Muscle of leg (tissue), 11 donors: Measurements from ENCODE around the gene UBAC2. TPM values are rescaled to one million over a fixed set of nuclear protein-coding genes. Genes with fewer than 3 reads are reported as not detected.
"Not testable (repeated sequence)": the region's sequence is repeated elsewhere in the genome, so short reads cannot be mapped to it uniquely, and the experiment has no call there.

Experiments used
- DNase-seq: peaks from one replicate; pipeline ENCODE4 v3.0.0; 2013
- H3K27ac ChIP-seq: one replicate; pipeline ENCODE4 v1.5.1; 2013; ENCODE audit warnings: mild to moderate bottlenecking, low read length, control low read depth
- H3K27me3 ChIP-seq: one replicate; pipeline ENCODE4 v1.6.1; 2013; ENCODE audit warnings: low read length; ENCODE audit not compliant: control insufficient read depth, insufficient read depth
- H3K36me3 ChIP-seq: one replicate; pipeline ENCODE4 v1.6.1; 2013; ENCODE audit warnings: low read length; ENCODE audit not compliant: control insufficient read depth, insufficient read depth
- H3K4me1 ChIP-seq: one replicate; pipeline ENCODE4 v1.6.1; 2013; ENCODE audit warnings: low read length; ENCODE audit not compliant: control insufficient read depth, insufficient read depth
- H3K4me3 ChIP-seq: one replicate; pipeline ENCODE4 v1.5.1; 2013; ENCODE audit warnings: low read length, control low read depth
- H3K9me3 ChIP-seq: replicated peaks from 2 replicates; pipeline ENCODE4 v1.6.1; 2013; ENCODE audit warnings: low read depth, low read length; ENCODE audit not compliant: control insufficient read depth
- WGBS: methylation state at CpG from one replicate; pipeline ENCODE4 v1.1.5; 2013; ENCODE audit warnings: missing lambda C conversion rate; ENCODE audit not compliant: insufficient coverage; 5-methylcytosine and 5-hydroxymethylcytosine counted together
- polyA plus RNA-seq, 8 donors: library from polyadenylated mRNA; unstranded; fragments of 120-200 nt; gene quantifications; one replicate each; pipeline versions ENCODE4 v1.2.1 to v1.2.3, GENCODE V29; 2013; ENCODE audit warnings: inconsistent platforms in 1 of 8, low replicate concordance in 1 of 8; ENCODE audit not compliant: insufficient read length in 8 of 8, insufficient read depth in 1 of 8
- total RNA-seq: library from RNA; stranded (reverse); fragments of 120-200 nt; gene quantifications from one replicate; pipeline ENCODE4 v1.2.4, GENCODE V29; 2013

The UBAC2 gene
- total and polyA plus RNA-seq, 9 donors: 46.3 to 92.6 (median 84.7) TPM

- not testable (repeated sequence) for H3K27ac ChIP-seq, H3K4me3 ChIP-seq, DNase-seq, H3K27me3 ChIP-seq, H3K4me1 ChIP-seq, H3K36me3 ChIP-seq, H3K9me3 ChIP-seq
- WGBS: 100% methylated on average over 1 of the region's 7 CpGs
Observed at GRCh38 chr13:99393391-99393790, 192.7 kb downstream of the UBAC2 start.

- Histone ChIP-seq H3K27ac (no peak overlapping the region), H3K9me3 (no peaks in the 10 kb centered on the region), H3K4me1 (no peaks in the 10 kb centered on the region), H3K36me3 (peaks cover 3% of the 10 kb centered on the region), H3K4me3 (no peak overlapping the region), H3K27me3 (no peaks in the 10 kb centered on the region)
- no peak for DNase-seq
- WGBS: 83% methylated on average over 21 of the region's 21 CpGs
Observed at GRCh38 chr13:99393791-99394735, 193.4 kb downstream of the UBAC2 start.

- H3K4me3 ChIP-seq: no peak overlapping the region
- no peaks in the 10 kb centered on the region for H3K9me3 ChIP-seq
- H3K27me3 ChIP-seq: no peaks in the 10 kb centered on the region
- no peaks in the 10 kb centered on the region for H3K36me3 ChIP-seq
- no peak for DNase-seq
- WGBS: 91% methylated on average over 10 of the region's 11 CpGs
- no peak overlapping the region for H3K27ac ChIP-seq
- no peaks in the 10 kb centered on the region for H3K4me1 ChIP-seq
Observed at GRCh38 chr13:99395436-99395835, 194.8 kb downstream of the UBAC2 start.

GRCh38 chr13:99396446-99396845 is 195.8 kb downstream of the UBAC2 start:
- H3K4me3 ChIP-seq: no peak overlapping the region
- WGBS: 89% methylated on average over 5 of the region's 7 CpGs
- no peaks in the 10 kb centered on the region for H3K36me3 ChIP-seq
- DNase-seq: no peak
- H3K9me3 ChIP-seq: no peaks in the 10 kb centered on the region
- no peaks in the 10 kb centered on the region for H3K27me3 ChIP-seq
- no peaks in the 10 kb centered on the region for H3K4me1 ChIP-seq
- no peak overlapping the region for H3K27ac ChIP-seq

- H3K36me3 ChIP-seq: no peaks in the 10 kb centered on the region
- no peaks in the 10 kb centered on the region for H3K4me1 ChIP-seq
- no peak overlapping the region for H3K27ac ChIP-seq
Observed at GRCh38 chr13:99398071-99398470, 197.4 kb downstream of the UBAC2 start.

GRCh38 chr13:99398916-99399622 is 198.4 kb downstream of the UBAC2 start:
- no peak overlapping the region for H3K27ac ChIP-seq
- no peak for DNase-seq
- no peaks in the 10 kb centered on the region for H3K4me1 ChIP-seq
- no peaks in the 10 kb centered on the region for H3K36me3 ChIP-seq
- no peaks in the 10 kb centered on the region for H3K27me3 ChIP-seq
- no peaks in the 10 kb centered on the region for H3K9me3 ChIP-seq
- no peak overlapping the region for H3K4me3 ChIP-seq
- 93% methylated on average over 2 of the region's 11 CpGs for WGBS

More at GRCh38 chr13:99398071-99398470, 197.4 kb downstream of the UBAC2 start:
- DNase-seq: no peak
- WGBS: 82% methylated on average over 9 of the region's 9 CpGs
- Histone ChIP-seq H3K4me3 (no peak overlapping the region), H3K9me3 (no peaks in the 10 kb centered on the region), H3K27me3 (no peaks in the 10 kb centered on the region)

- Histone ChIP-seq H3K4me3 (no peak overlapping the region), H3K27me3 (peaks cover 3% of the 10 kb centered on the region), H3K36me3 (no peaks in the 10 kb centered on the region), H3K9me3 (no peaks in the 10 kb centered on the region), H3K4me1 (peaks cover 3% of the 10 kb centered on the region), H3K27ac (no peak overlapping the region)
- DNase-seq: no peak
- WGBS: 78% methylated on average over 7 of the region's 8 CpGs
Observed at GRCh38 chr13:99399623-99399974, 198.9 kb downstream of the UBAC2 start.

GRCh38 chr13:99403458-99403971 is 202.9 kb downstream of the UBAC2 start:
- H3K27ac ChIP-seq: no peak overlapping the region
- H3K27me3 ChIP-seq: peaks cover 7% of the 10 kb centered on the region
- no peaks in the 10 kb centered on the region for H3K9me3 ChIP-seq
- peaks cover 3% of the 10 kb centered on the region for H3K4me1 ChIP-seq
- no peaks in the 10 kb centered on the region for H3K36me3 ChIP-seq
- no peak overlapping the region for H3K4me3 ChIP-seq
- WGBS: 56% methylated on average over 2 of the region's 5 CpGs
- DNase-seq: no peak

- H3K27ac ChIP-seq: no peak overlapping the region
- no peaks in the 10 kb centered on the region for H3K9me3 ChIP-seq
- H3K36me3 ChIP-seq: no peaks in the 10 kb centered on the region
- 41% methylated on average over 16 of the region's 24 CpGs for WGBS
- H3K4me1 ChIP-seq: peaks cover 3% of the 10 kb centered on the region
- DNase-seq: no peak
- H3K4me3 ChIP-seq: no peak overlapping the region
- H3K27me3 ChIP-seq: peaks cover 7% of the 10 kb centered on the region
Observed at GRCh38 chr13:99404005-99404755, 203.5 kb downstream of the UBAC2 start.

GRCh38 chr13:99405966-99406365 is 205.3 kb downstream of the UBAC2 start:
- Histone ChIP-seq H3K9me3 (no peaks in the 10 kb centered on the region), H3K4me1 (peaks cover 3% of the 10 kb centered on the region), H3K27me3 (peaks cover 7% of the 10 kb centered on the region), H3K36me3 (no peaks in the 10 kb centered on the region), H3K27ac (no peak overlapping the region), H3K4me3 (no peak overlapping the region)
- 73% methylated on average over 8 of the region's 15 CpGs for WGBS
- no peak for DNase-seq
